ENCODE data around the gene ENAH.
"Not testable (repeated sequence)": the region's sequence is repeated elsewhere in the genome, so short reads cannot be mapped to it uniquely, and the experiment has no call there.

The ENAH gene

GRCh38 chr1:225652729-225653462 is at the start of gene ENAH:
Gene ENAH, minus strand, starts transcription at chr1:225653123. Its CDS starts 433 bp downstream, at chr1:225652690.
- DNase-seq (ENCODE audit: low read depth, low spot score), result no peak

DNA sequence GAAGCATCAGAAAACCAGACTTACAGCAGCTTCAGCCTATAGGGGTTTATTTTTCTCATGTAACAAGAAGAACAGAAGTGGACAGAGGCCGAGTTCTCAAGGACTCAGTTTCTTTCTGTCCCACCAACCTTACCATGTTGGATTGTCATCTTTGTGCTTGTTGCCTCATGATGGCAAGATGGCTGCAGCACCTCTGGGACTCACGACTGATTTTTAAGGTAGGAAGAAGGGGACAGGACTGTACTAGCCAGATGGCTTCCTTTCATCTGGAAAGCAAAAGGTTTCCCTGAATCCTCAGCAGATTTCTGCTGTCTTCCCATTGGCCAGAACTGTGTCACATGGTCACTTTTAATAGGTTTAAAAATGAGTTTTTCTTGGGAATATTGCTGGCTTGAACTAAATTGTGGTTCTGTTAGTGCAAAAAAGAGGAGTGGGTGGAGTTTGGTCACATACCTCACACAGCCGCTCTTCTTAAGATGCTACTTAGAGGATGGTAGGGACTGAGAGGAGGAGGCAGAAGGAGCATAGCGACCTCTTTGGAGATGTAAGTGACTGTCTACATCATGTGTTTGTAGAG is 48.1 kb upstream of the ENAH start:
- DNase-seq (ENCODE audit: low read depth, low spot score), result no peak

- DNase-seq (ENCODE audit: low read depth, low spot score), result no peak
Measured at GRCh38 chr1:225700164-225700821, 47.4 kb upstream of the ENAH start.

GRCh38 chr1:225699336-225699735 is 46.4 kb upstream of the ENAH start:
- no peak for DNase-seq (ENCODE audit: low read depth, low spot score)

DNA sequence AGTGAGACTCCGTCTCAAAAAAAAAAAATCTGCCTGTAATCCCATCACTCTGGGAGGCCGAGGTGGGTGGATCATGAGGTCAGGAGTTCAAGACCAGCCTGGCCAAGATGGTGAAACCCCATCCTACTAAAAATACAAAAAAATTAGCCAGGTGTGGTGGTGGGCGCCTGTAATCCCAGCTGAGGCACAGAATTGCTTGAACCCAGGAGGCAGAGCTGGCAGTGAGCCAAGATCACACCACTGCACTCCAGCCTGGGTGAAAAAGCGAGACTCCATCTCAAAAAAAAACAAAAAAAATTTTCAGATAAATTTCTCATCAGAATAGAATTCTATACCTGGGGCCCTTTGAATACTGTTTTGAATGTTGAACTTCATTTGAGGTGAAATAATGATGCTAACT is 45.3 kb upstream of the ENAH start:
- DNase-seq (ENCODE audit: low read depth, low spot score), result not testable (repeated sequence)

GRCh38 chr1:225697428-225697827 is 44.5 kb upstream of the ENAH start:
- no peak for DNase-seq (ENCODE audit: low read depth, low spot score)

DNA sequence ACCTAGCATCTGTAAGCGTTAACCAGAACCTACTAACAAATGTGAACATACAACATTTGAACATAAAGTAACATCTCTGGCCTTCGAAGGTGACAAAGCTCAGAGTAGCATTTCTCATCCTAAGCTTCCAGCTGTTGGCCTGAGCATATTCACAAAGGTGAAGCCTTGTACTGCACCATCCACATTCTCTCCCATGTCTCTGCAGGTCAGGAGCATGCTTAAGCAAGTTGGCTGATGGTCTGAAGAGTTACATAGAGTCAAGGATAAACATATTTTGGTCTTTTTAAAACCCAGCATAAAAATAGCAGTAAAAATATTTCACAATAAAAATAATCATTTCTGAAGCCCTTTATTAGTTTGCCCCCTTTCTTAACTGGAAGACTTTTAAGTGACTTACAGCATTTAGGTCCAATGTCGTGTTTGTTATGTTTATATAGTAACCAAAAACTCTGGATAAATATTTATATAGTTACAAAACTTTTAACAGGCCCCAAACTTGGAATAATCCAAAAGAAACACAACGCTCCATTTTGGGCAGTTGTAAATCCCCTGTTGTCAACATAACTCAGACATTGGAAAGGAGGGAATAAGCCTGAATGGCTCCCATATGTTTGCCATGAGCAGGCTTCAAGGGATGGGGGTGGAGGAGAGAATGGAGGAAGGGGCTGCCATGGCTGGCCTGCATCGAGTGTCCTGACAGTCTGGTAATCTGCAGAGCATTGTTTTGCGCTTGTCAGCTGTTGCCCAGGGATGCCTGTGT is 42.8 kb upstream of the ENAH start:
- no peak for DNase-seq (ENCODE audit: low read depth, low spot score)

DNA sequence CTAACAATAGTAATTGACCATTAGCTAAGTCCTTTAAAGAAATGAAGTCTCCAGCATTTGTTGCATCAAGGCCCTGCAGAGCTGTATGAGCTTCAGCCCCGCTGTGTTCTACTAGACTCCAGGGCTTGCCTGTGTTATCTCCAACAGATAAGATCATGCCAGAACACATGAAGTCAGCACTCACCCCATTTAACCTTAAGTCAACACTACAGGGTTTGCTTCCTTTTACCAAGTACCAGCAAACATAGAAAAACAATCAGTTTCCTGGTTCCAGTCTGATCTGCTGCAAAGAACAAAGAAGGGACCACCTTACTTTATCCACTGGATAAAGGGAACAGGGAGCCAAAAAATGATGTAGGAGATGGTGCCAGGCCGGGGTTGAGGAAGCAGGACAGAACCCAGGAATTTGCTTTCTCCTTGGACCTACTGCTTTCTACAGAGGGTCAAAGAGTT is 41.3 kb upstream of the ENAH start:
- DNase-seq (ENCODE audit: low read depth, low spot score), result no peak

DNA sequence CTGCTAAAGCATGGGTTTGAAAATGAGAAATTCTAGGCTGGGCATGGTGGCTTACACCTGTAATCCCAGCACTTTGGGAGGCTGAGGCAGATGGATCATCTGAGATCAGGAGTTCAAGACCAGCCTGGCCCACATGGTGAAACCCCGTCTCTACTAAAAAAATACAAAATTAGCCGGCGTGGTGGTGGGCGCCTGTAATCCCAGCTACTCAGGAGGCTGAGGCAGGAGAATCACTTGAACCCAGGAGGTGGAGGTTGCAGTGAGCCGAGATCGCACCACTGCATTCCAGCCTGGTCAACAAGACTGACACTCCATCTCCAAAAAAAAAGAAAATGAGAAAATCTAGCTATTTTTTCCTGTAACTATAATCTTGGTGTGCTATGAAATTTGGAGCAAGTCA is 40.8 kb upstream of the ENAH start:
- not testable (repeated sequence) for DNase-seq (ENCODE audit: low read depth, low spot score)

- DNase-seq (ENCODE audit: low read depth, low spot score), result no peak
Measured at GRCh38 chr1:225693085-225693696, 40.3 kb upstream of the ENAH start.

GRCh38 chr1:225692517-225692879 is 39.6 kb upstream of the ENAH start:
- DNase-seq (ENCODE audit: low read depth, low spot score), result no peak

GRCh38 chr1:225691861-225692516 is 39.1 kb upstream of the ENAH start:
- no peak for DNase-seq (ENCODE audit: low read depth, low spot score)

GRCh38 chr1:225691377-225691776 is 38.5 kb upstream of the ENAH start:
- no peak for DNase-seq (ENCODE audit: low read depth, low spot score)

DNA sequence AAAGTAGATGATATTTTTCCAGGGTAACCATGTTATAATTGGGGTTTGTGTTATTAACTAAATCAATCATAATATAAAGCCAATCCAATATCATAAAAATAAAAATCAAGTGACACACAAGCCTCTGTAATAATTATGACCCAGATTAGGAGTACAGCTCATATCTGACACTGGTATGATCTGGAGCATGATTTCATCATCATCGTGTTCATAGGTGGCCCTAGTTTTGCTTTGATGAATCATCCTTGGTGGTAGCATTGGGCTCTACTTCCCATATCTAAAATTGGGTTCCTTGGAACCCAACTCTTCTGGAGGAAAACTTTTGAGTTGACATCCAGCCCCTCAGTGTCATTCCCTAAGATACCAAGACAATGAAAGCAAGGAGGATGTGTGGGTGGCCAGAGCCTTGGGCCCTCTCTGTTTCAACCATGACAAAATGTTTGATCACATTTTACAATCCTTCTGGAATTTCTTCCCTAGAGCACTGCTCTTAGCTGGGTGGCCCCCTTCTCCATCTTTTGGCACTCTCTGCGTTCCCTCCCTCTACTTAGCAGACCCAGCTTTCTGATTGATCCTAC is 37.0 kb upstream of the ENAH start:
- DNase-seq (ENCODE audit: low read depth, low spot score), result no peak

GRCh38 chr1:225688345-225688744 is 35.4 kb upstream of the ENAH start:
- no peak for DNase-seq (ENCODE audit: low read depth, low spot score)

DNA sequence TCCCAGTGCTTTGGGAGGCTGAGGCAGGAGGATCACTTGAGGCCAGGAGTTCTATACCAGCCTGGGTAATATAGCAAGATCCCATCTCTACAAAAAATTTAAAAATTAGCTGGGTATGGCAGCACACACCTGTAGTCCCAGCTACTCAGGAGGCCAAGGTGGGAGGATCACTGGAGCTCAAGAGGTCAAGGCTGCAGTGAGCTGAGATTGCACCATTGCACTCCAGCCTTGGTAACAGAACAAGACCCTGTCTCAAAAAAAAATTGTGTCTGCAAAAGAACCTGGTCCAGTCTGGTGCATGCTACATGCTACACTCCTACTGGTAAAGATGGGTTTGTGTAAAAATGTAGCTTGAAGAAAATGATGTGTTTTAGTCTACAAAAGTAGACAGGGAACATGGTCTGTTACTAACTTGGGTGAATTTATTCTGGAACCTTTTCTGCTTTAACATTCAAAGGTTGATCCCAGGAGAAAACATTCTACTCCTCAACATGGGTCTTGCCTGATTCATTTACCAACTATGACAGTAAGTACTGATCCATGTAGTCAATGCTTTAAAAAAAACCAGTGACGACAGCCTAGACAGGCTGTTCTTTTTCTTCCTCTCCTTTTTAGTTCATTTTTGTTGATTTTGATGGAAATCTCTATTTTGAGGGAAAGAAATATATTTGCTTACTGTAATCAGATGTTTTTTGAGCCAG is 32.7 kb upstream of the ENAH start:
- DNase-seq (ENCODE audit: low read depth, low spot score), result no peak

- DNase-seq (ENCODE audit: low read depth, low spot score), result no peak
Measured at GRCh38 chr1:225684741-225685140, 31.8 kb upstream of the ENAH start.

DNA sequence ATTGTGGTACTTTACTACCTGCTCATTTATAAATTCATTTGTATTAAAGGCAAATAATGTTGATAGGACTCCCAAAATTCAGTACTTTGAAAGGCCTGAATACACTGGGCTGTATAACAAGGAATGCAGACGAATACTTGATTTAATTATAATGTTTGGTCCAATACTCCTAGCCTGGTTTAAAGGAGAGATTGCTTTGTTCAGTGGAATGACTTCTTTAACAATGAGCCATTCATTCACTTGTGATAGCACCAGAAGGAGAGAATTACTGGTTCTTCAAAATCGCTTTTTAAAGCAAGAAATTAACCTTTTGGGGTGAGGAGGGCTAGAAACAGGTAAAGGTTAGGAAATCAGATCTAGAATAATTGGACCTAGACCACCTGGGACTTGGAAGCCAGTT is 28.3 kb upstream of the ENAH start:
- DNase-seq (ENCODE audit: low read depth, low spot score), result no peak

- DNase-seq (ENCODE audit: low read depth, low spot score), result no peak
Measured at GRCh38 chr1:225678545-225678944, 25.6 kb upstream of the ENAH start.
